K562 (cell line): Measurements from ENCODE around the gene IRX2. TPM values are rescaled to one million over a fixed set of nuclear protein-coding genes. Genes with fewer than 3 reads are reported as not detected.

ENCODE experiments used
- ATAC-seq: fragments of 200-7000 bp; cut with Tn5 transposase; 3 replicates; pipeline ENCODE4 v1.9.1; 2020; ENCODE audit warnings: moderate library complexity
- BruUV-seq: library from RNA; stranded (reverse); fragments of 400-500 nt; replicated peaks from 2 replicates; lab custom pipeline; 2021; lab: Mats Ljungman, UMichigan
- CTCF ChIA-PET: fragments of 300-600 bp; formaldehyde crosslinking; extraction: SDS; loops from one replicate; lab custom pipeline; 2021; ENCODE audit warnings: low intra/inter-chr PET ratio; lab: Yijun Ruan, JAX
- POLR2A ChIA-PET: fragments of 300-600, 350-650 bp; sonication (Branson Sonifier 250); formaldehyde crosslinking; extraction: SDS; loops from one replicate; lab custom pipeline; 2021; ENCODE audit warnings: antibody characterized with exemption, inconsistent platforms; lab: Yijun Ruan, JAX
- DNase-seq, 4 experiments: peaks; one replicate each; pipeline versions ENCODE4 v3.0.0 to v3.0.0-alpha.2; 2011 to 2018; ENCODE audit warnings: low spot score in 3 of 4, mixed read lengths in 3 of 4; ENCODE audit errors: extremely low read depth in 1 of 4
- FAIRE-seq: peaks from 2 replicates; lab custom pipeline; 2011; peaks lifted over from hg19 to GRCh38; lab: Jason Lieb, UNC
- H2AFZ ChIP-seq: 2 replicates; pipeline ENCODE4 v1.6.0; 2011; ENCODE audit warnings: low read depth, low read length, control low read depth, inconsistent platforms
- H3K27ac ChIP-seq: fragments of 200-600 bp; 3 replicates; pipeline ENCODE4 v1.8.0; 2011; ENCODE audit warnings: low read depth, mild to moderate bottlenecking, control low read depth, inconsistent platforms, low read length, moderate library complexity, mixed read lengths; ENCODE audit errors: extremely low read depth
- H3K27me3 ChIP-seq, 2 experiments: fragments of 300-600 bp in 1 of 2; 2 replicates in 1 of 2; 3 replicates in 1 of 2; pipeline versions ENCODE4 v1.6.0 to v1.8.0; 2011; ENCODE audit warnings: inconsistent platforms in 2 of 2, low read length in 2 of 2, mild to moderate bottlenecking in 1 of 2, mixed read lengths in 1 of 2, moderate library complexity in 1 of 2; ENCODE audit not compliant: control insufficient read depth in 2 of 2, insufficient read depth in 2 of 2
- H3K36me3 ChIP-seq: fragments of 300-600 bp; 3 replicates; pipeline ENCODE4 v1.8.0; 2011; ENCODE audit warnings: mild to moderate bottlenecking, low read length, inconsistent platforms; ENCODE audit not compliant: control insufficient read depth, insufficient read depth
- H3K4me1 ChIP-seq, 2 experiments: fragments of 200-600 bp in 1 of 2; replicated peaks in 1 of 2; 2 replicates in 1 of 2; 3 replicates in 1 of 2; pipeline versions ENCODE4 v1.5.1 to v1.8.0; 2011; ENCODE audit warnings: inconsistent platforms in 2 of 2, low read length in 2 of 2, mild to moderate bottlenecking in 1 of 2, mixed read lengths in 1 of 2, moderate library complexity in 1 of 2; ENCODE audit not compliant: control insufficient read depth in 2 of 2, insufficient read depth in 2 of 2
- H3K4me2 ChIP-seq: 2 replicates; pipeline ENCODE4 v1.6.1; 2011; ENCODE audit warnings: low read length, control low read depth, inconsistent platforms, mixed read lengths; ENCODE audit not compliant: insufficient read depth
- H3K4me3 ChIP-seq: fragments of 200-600 bp; sonication (generic), shearing (Covaris generic); 2 replicates; pipeline ENCODE4 v1.5.1; 2016; ENCODE audit warnings: control low read depth, inconsistent platforms
- H3K79me2 ChIP-seq: fragments of 200-600 bp; 3 replicates; pipeline ENCODE4 v1.8.0; 2011; ENCODE audit warnings: low read length, inconsistent platforms; ENCODE audit not compliant: control insufficient read depth, insufficient read depth
- H3K9ac ChIP-seq, 2 experiments: 2 replicates each; pipeline versions ENCODE4 v1.6.0 to v1.6.1; 2011; ENCODE audit warnings: low read depth in 2 of 2, low read length in 2 of 2, control low read depth in 1 of 2, inconsistent platforms in 1 of 2, mild to moderate bottlenecking in 1 of 2, mixed read lengths in 1 of 2; ENCODE audit not compliant: insufficient read depth in 1 of 2
- H3K9me1 ChIP-seq: one replicate; pipeline ENCODE4 v1.6.0; 2011; ENCODE audit warnings: inconsistent platforms, mild to moderate bottlenecking, low read length, moderate library complexity; ENCODE audit not compliant: control insufficient read depth, insufficient read depth
- H3K9me3 ChIP-seq: replicated peaks from 2 replicates; pipeline ENCODE4 v1.5.1; 2011; ENCODE audit warnings: low read depth, low read length, inconsistent platforms; ENCODE audit not compliant: control insufficient read depth, insufficient read depth
- H4K20me1 ChIP-seq: replicated peaks from 2 replicates; pipeline ENCODE4 v1.6.1; 2011; ENCODE audit warnings: low read length, inconsistent platforms, mixed read lengths; ENCODE audit not compliant: control insufficient read depth, insufficient read depth
- ATF7 ChIP-seq: fragments of 450-650 bp; IDR thresholded peaks from 2 replicates; pipeline ENCODE4 v1.7.1; 2014; ENCODE audit warnings: mild to moderate bottlenecking, moderate library complexity
- BACH1 ChIP-seq: fragments of 200-800 bp; sonication (Bioruptor generic); IDR thresholded peaks from 2 replicates; pipeline ENCODE4 v1.6.1; 2016; ENCODE audit warnings: missing genetic modification characterization, missing compliant biosample characterization
- KAT2B ChIP-seq: IDR thresholded peaks from one replicate; pipeline ENCODE4 v1.6.1; 2012; ENCODE audit warnings: low read depth, mild to moderate bottlenecking, control low read depth, inconsistent platforms, low read length, moderate library complexity
- PHF20 ChIP-seq: fragments of 450-650 bp; IDR thresholded peaks from 2 replicates; pipeline ENCODE4 v1.6.1; 2018; ENCODE audit not compliant: partially characterized antibody
- POLR2B ChIP-seq: fragments of 450-650 bp; IDR thresholded peaks from 2 replicates; pipeline ENCODE4 v1.6.1; 2018; ENCODE audit warnings: low read depth; ENCODE audit not compliant: partially characterized antibody
- PRMT5 ChIP-seq: sonication (generic); formaldehyde crosslinking; IDR thresholded peaks from 2 replicates; pipeline ENCODE4 v1.5.0; 2020; ENCODE audit warnings: missing genetic modification reagents
- SMARCA4 ChIP-seq: fragments of 450-650 bp; IDR thresholded peaks from 2 replicates; pipeline ENCODE4 v1.6.1; 2016
- XRCC4 ChIP-seq: IDR thresholded peaks from one replicate; pipeline ENCODE4 v1.6.1; 2011; ENCODE audit not compliant: insufficient read depth, insufficient read length; ENCODE audit errors: extremely low read depth
- ZNF384 ChIP-seq: IDR thresholded peaks from 2 replicates; pipeline ENCODE4 v1.6.1; 2012; ENCODE audit warnings: low read depth, low read length, improper control_type of control experiment
- WGBS: fragments of 100-300 bp; shearing (Covaris generic); methylation state at CpG from one replicate; pipeline ENCODE4 v1.1.6; 2016; ENCODE audit warnings: low coverage, mixed read lengths; ENCODE audit not compliant: insufficient coverage; ENCODE audit errors: missing lambda C conversion rate; 5-methylcytosine and 5-hydroxymethylcytosine counted together
- in situ Hi-C: fragments of 300-500 bp; cut with MboI; formaldehyde crosslinking; loops from 4 replicates; pipeline ENCODE4 v1.15.0; 2018; ENCODE audit warnings: inconsistent platforms, mixed read lengths
- intact Hi-C: fragments of 100-400 bp; cut with micrococcal nuclease; formaldehyde crosslinking; loops from 2 replicates; pipeline ENCODE4 v1.14.2; 2022
- polyA plus RNA-seq, 8 experiments: library from polyadenylated mRNA; depleted of rRNA in 4 of 8; stranded (reverse) in 5 of 8; unstranded in 3 of 8; fragments of >200 nt; fragmentation: Nextera tagmentation in 2 of 8; fragmentation: Illumina TruSeq in 1 of 8; extraction: Ambion mirVana in 2 of 8; extraction: Trizol in 1 of 8; gene quantifications; 2 replicates each; pipeline versions ENCODE4 v1.2.1 to v1.2.3, GENCODE V29; 2011 to 2014; ENCODE audit warnings: inconsistent platforms in 1 of 8, missing spikeins in 1 of 8
- total RNA-seq, 7 experiments: library from RNA; depleted of rRNA in 6 of 7; stranded (reverse); fragments of >200 nt in 6 of 7; fragmentation: Illumina TruSeq in 2 of 7; extraction: Trizol in 2 of 7; gene quantifications; 2 replicates each; pipeline versions ENCODE4 v1.2.1 to v1.2.3, GENCODE V29; 2011 to 2021; ENCODE audit warnings: low replicate concordance in 1 of 7
- TF ChIP-seq, protein P1 (sequence below), 2 experiments: fragments of 150-350 bp in 1 of 2; IDR thresholded peaks; 2 replicates each; pipeline ENCODE4 v1.6.1; 2012 to 2016; ENCODE audit warnings: low read depth in 2 of 2, low read length in 2 of 2, mild to moderate bottlenecking in 1 of 2, moderate library complexity in 1 of 2
- TF ChIP-seq, protein P2 (sequence below): sonication (generic); formaldehyde crosslinking; IDR thresholded peaks from 2 replicates; pipeline ENCODE4 v1.8.0; 2022; ENCODE audit warnings: mild to moderate bottlenecking, missing genetic modification reagents

Gene IRX2
- total and polyA plus RNA-seq, 9 of the 15 experiments (the other 6 are each of a cell fraction or from before 2014, with no cell fraction given) = 0.13 TPM; not detected in 8

DNA sequence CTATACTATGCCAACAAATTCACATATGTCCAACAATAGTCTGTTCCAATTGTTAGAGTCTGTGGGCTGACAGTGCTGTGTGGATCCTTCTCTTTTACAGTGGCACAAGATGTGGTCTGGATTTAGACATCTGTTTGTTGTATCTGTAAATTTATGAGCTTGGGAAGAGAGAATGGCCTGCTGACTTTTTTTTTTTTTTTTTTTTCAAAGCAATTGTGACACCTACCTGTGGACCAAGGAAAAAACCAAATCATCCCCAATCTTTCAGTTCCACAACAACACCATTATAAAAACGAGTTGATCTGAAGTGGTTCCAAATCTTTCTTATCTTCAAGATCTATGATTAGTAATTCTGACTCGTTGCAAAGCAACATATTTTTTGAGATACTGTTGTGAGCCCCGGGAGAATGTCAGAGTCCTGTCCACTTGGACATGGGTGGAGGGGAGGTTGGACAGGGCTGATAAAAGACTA, 4.9 kb downstream of the IRX2 start:
- in situ Hi-C loops = no loop called here
- Histone ChIP-seq H3K9me1 (no peaks in the 10 kb centered on the region), H3K4me1 (peaks cover 0 to 3% of the 10 kb centered on the region in 2 experiments; a peak in 1 of 5 replicates), H3K27me3 (peaks cover 8 to 11% of the 10 kb centered on the region in 2 experiments; a peak in 2 of 5 replicates), H3K9ac (no peak overlapping the region), H3K4me3 (no peak overlapping the region), H3K9me3 (no peaks in the 10 kb centered on the region), H2AFZ (no peak overlapping the region), H4K20me1 (no peaks in the 10 kb centered on the region), H3K4me2 (no peak overlapping the region), H3K79me2 (no peaks in the 10 kb centered on the region), H3K27ac (no peak overlapping the region), H3K36me3 (no peaks in the 10 kb centered on the region)
- no peak for FAIRE-seq
- ATAC-seq = no peak
- ChIA-PET POLR2A (no interaction called here), CTCF (no interaction called here)
- WGBS = 7% methylated on average over 3 of the region's 3 CpGs
- intact Hi-C loops = no loop called here
- peak; percentile 17; the same call in 1 of the 2 replicates for TF ChIP-seq ZNF384
- no peak for TF ChIP-seq SMARCA4
- no peak for TF ChIP-seq XRCC4
- DNase-seq = no peak
- BruUV-seq = no TSS peak

DNA sequence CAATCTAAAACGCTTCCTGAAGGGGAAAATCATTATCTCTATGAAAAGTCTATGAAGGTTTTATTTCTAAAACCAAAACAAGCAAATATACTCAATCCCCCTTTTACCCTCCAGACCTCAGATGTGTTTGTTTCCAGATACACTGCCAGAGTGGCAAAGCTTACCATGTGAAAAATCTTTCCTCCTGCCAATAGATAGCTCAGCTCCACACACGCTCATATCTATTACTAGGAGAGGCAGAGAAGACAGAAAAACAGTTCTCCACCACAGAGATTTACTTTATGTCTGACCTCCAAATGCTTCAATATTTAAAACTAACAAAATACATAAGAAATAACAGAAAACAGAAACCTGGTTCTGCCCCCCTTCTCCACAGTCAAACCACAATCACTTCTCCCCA, 7.0 kb downstream of the IRX2 start:
- H3K9me1 ChIP-seq = no peaks in the 10 kb centered on the region
- H3K4me3 ChIP-seq = no peak overlapping the region
- H3K9me3 ChIP-seq = no peaks in the 10 kb centered on the region
- no peak overlapping the region for H3K4me2 ChIP-seq
- H3K36me3 ChIP-seq = no peaks in the 10 kb centered on the region
- no peak for FAIRE-seq
- POLR2A ChIA-PET = no interaction called here
- CTCF ChIA-PET = no interaction called here
- H3K27ac ChIP-seq = no peak overlapping the region
- TF ChIP-seq PRMT5 (no peak), PHF20 (no peak), POLR2B (no peak), BACH1 (tag) (no peak), ATF7 (no peak), KAT2B (no peak)
- TF ChIP-seq, protein P1, sequence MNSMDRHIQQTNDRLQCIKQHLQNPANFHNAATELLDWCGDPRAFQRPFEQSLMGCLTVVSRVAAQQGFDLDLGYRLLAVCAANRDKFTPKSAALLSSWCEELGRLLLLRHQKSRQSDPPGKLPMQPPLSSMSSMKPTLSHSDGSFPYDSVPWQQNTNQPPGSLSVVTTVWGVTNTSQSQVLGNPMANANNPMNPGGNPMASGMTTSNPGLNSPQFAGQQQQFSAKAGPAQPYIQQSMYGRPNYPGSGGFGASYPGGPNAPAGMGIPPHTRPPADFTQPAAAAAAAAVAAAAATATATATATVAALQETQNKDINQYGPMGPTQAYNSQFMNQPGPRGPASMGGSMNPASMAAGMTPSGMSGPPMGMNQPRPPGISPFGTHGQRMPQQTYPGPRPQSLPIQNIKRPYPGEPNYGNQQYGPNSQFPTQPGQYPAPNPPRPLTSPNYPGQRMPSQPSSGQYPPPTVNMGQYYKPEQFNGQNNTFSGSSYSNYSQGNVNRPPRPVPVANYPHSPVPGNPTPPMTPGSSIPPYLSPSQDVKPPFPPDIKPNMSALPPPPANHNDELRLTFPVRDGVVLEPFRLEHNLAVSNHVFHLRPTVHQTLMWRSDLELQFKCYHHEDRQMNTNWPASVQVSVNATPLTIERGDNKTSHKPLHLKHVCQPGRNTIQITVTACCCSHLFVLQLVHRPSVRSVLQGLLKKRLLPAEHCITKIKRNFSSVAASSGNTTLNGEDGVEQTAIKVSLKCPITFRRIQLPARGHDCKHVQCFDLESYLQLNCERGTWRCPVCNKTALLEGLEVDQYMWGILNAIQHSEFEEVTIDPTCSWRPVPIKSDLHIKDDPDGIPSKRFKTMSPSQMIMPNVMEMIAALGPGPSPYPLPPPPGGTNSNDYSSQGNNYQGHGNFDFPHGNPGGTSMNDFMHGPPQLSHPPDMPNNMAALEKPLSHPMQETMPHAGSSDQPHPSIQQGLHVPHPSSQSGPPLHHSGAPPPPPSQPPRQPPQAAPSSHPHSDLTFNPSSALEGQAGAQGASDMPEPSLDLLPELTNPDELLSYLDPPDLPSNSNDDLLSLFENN (IDR thresholded peaks at IDR 0.05; ENCODE audit: low read depth in 2 of 2, low read length in 2 of 2) = no peak
- TF ChIP-seq, protein P2, sequence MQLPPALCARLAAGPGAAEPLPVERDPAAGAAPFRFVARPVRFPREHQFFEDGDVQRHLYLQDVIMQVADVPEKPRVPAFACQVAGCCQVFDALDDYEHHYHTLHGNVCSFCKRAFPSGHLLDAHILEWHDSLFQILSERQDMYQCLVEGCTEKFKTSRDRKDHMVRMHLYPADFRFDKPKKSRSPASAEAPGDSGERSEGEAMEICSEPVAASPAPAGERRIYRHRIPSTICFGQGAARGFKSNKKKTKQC (CRISPR knock-in tag) = no peak
- BruUV-seq = no TSS peak
- peaks cover 21 to 28% of the 10 kb centered on the region in 2 experiments; a peak in 4 of 5 replicates for H3K27me3 ChIP-seq
- H3K4me1 ChIP-seq = peaks cover 0 to 7% of the 10 kb centered on the region in 2 experiments; a peak in 1 of 5 replicates
- 0% methylated on average over 2 of the region's 2 CpGs for WGBS
- intact Hi-C loops = no loop called here
- H3K79me2 ChIP-seq = no peaks in the 10 kb centered on the region
- in situ Hi-C loops = no loop called here
- no peak overlapping the region for H2AFZ ChIP-seq
- H3K9ac ChIP-seq = no peak overlapping the region
- no peaks in the 10 kb centered on the region for H4K20me1 ChIP-seq
- DNase-seq = no peak
- no peak for ATAC-seq
